Ishikawa (cell line): ENCODE data around the gene DGKQ.

ENCODE experiments used
- CEBPB ChIP-seq: IDR thresholded peaks from 2 replicates; pipeline ENCODE4 v1.6.1; 2012
- CREB1 ChIP-seq: IDR thresholded peaks from 2 replicates; pipeline ENCODE4 v1.6.1; 2012; ENCODE audit warnings: low read depth
- EGR1 ChIP-seq: IDR thresholded peaks from 2 replicates; pipeline ENCODE4 v1.6.1; 2012
- EP300 ChIP-seq: IDR thresholded peaks from 2 replicates; pipeline ENCODE4 v1.6.1; 2012; ENCODE audit warnings: borderline replicate concordance
- FOXM1 ChIP-seq: IDR thresholded peaks from 2 replicates; pipeline ENCODE4 v1.6.1; 2012; ENCODE audit warnings: low read depth, borderline replicate concordance
- NFIC ChIP-seq: IDR thresholded peaks from 2 replicates; pipeline ENCODE4 v1.6.1; 2012
- RAD21 ChIP-seq: IDR thresholded peaks from 2 replicates; pipeline ENCODE4 v1.6.1; 2012; ENCODE audit warnings: low read depth
- TAF1 ChIP-seq: IDR thresholded peaks from 2 replicates; pipeline ENCODE4 v1.6.1; 2012; ENCODE audit warnings: low read depth, mild to moderate bottlenecking
- TCF12 ChIP-seq: IDR thresholded peaks from 2 replicates; pipeline ENCODE4 v1.6.1; 2012; ENCODE audit warnings: low read depth
- TEAD4 ChIP-seq: IDR thresholded peaks from 2 replicates; pipeline ENCODE4 v1.6.1; 2012
- YY1 ChIP-seq: IDR thresholded peaks from 2 replicates; pipeline ENCODE4 v1.6.1; 2012; ENCODE audit warnings: low read depth
- ZBTB7A ChIP-seq: IDR thresholded peaks from 2 replicates; pipeline ENCODE4 v1.6.1; 2012; ENCODE audit warnings: low read depth
- TF ChIP-seq, protein P1 (sequence below): IDR thresholded peaks from 2 replicates; pipeline ENCODE4 v1.6.1; 2012
- TF ChIP-seq, protein P2 (sequence below): IDR thresholded peaks from 2 replicates; pipeline ENCODE4 v1.6.1; 2012
- TF ChIP-seq, protein P3 (sequence below): IDR thresholded peaks from 2 replicates; pipeline ENCODE4 v1.6.1; 2012; ENCODE audit warnings: low read depth, mild to moderate bottlenecking

Gene DGKQ

DNA sequence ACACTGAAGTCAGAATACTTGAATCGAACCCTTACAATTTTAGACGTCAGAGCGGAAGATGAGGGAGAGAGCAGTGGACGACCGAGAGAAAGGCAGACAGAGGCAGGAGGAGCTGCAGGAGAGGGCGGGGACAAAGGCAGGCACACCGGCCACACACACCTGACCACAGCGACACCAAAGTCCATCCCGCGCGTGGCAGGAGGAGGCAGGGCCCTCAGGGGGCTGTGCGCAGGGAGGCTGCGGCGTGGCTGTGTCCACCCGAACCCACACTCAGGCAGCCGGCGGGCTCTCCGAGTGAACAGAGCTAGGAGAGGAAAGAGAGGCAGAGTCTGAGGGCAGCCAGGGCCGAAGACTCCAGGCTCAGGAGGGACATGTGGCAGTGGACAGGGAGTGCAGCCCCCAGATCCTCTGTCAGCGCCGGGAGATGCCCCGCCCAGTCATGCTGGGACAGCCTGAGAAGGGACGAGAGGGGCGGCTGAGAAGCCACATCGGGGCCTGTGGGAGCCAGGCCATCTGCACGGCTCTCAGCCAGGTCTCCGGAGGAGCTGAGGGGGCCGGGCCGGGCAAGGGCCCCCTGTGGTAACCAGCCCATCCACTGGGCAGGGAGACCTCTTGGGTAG lies 61.4 kb downstream of the DGKQ start:
- TF ChIP-seq EP300, result no peak
- TF ChIP-seq CREB1, result no peak
- no peak for TF ChIP-seq RAD21
- no peak for TF ChIP-seq ZBTB7A
- TF ChIP-seq TEAD4, result no peak
- no peak for TF ChIP-seq YY1
- TF ChIP-seq NFIC, result no peak
- TF ChIP-seq, protein P1, sequence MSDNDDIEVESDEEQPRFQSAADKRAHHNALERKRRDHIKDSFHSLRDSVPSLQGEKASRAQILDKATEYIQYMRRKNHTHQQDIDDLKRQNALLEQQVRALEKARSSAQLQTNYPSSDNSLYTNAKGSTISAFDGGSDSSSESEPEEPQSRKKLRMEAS, result no peak
- TF ChIP-seq TAF1, result no peak
- TF ChIP-seq TCF12, result no peak
- TF ChIP-seq EGR1, result no peak
- TF ChIP-seq CEBPB, result no peak

DNA sequence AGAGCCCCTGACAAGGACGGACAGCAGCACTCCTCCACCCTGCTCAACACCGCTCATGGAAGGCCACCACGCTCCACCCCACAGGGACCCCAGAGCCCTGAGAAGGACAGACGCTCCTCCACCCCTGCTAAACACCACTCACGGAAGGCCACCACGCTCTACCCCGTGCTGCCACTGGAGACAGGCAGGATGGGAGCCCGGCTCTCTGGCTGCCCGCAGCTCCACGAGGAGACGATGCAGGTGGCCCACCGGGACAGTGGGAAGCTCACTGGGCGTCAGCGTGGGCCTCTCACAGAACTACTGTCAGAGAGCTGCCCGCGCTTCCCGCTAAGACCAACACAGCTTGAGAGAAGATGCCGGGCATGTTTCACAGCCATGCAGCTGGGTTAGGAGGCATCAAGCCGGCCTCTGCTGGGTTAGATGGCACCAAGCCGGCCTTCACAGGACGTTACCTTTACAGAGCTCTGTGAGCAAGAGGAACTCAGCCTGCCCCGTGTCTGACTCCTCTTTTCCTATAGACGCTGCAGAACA lies 62.1 kb downstream of the DGKQ start:
- TF ChIP-seq CREB1, result no peak
- no peak for TF ChIP-seq ZBTB7A
- TF ChIP-seq, protein P1, result no peak
- TF ChIP-seq TEAD4, result no peak
- TF ChIP-seq TAF1, result no peak
- TF ChIP-seq, protein P2, sequence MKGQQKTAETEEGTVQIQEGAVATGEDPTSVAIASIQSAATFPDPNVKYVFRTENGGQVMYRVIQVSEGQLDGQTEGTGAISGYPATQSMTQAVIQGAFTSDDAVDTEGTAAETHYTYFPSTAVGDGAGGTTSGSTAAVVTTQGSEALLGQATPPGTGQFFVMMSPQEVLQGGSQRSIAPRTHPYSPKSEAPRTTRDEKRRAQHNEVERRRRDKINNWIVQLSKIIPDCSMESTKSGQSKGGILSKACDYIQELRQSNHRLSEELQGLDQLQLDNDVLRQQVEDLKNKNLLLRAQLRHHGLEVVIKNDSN, result no peak
- TF ChIP-seq RAD21, result no peak

DNA sequence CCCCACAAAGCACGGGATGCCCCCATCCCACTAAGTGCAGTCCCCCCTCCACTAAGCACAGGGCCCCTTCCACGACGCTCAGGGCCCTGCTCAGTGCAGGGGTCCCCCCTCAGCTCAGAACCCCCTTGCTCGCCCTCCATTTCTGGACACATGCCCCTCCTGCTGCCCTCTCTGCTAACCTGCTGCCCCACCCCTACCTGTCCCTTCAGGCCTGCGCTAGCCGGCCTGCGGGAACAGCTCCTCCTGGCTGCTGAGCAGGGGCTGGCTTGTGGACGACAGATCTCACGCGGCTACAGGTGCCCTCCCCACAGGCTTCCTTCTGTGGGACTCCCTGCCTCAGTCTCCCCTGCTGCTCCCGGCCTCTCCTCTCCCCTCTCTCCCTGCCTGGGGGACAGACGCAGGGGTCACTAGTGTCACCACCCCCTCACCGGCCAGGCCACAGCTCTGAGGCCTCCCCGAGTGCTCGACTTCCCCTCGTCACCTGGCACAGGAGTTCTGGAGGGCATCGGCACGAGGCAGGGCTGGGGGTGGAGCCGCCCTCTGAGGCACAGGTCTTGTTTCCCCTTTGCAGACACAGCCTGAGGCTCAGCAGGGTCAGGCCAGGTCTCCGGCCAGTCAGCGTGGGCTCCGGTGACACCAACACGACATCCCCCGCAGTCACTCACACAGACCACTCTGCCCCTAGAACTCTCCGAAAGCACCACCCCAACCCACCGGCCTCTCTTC lies 62.8 kb downstream of the DGKQ start:
- TF ChIP-seq TEAD4 (no peak), YY1 (no peak), NFIC (no peak), RAD21 (no peak), EGR1 (no peak), EP300 (no peak), FOXM1 (no peak), ZBTB7A (no peak), CEBPB (no peak), CREB1 (no peak), TAF1 (no peak), TCF12 (no peak)
- TF ChIP-seq, protein P2, result no peak
- TF ChIP-seq, protein P1, result no peak
- TF ChIP-seq, protein P3, sequence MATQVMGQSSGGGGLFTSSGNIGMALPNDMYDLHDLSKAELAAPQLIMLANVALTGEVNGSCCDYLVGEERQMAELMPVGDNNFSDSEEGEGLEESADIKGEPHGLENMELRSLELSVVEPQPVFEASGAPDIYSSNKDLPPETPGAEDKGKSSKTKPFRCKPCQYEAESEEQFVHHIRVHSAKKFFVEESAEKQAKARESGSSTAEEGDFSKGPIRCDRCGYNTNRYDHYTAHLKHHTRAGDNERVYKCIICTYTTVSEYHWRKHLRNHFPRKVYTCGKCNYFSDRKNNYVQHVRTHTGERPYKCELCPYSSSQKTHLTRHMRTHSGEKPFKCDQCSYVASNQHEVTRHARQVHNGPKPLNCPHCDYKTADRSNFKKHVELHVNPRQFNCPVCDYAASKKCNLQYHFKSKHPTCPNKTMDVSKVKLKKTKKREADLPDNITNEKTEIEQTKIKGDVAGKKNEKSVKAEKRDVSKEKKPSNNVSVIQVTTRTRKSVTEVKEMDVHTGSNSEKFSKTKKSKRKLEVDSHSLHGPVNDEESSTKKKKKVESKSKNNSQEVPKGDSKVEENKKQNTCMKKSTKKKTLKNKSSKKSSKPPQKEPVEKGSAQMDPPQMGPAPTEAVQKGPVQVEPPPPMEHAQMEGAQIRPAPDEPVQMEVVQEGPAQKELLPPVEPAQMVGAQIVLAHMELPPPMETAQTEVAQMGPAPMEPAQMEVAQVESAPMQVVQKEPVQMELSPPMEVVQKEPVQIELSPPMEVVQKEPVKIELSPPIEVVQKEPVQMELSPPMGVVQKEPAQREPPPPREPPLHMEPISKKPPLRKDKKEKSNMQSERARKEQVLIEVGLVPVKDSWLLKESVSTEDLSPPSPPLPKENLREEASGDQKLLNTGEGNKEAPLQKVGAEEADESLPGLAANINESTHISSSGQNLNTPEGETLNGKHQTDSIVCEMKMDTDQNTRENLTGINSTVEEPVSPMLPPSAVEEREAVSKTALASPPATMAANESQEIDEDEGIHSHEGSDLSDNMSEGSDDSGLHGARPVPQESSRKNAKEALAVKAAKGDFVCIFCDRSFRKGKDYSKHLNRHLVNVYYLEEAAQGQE, result no peak

DNA sequence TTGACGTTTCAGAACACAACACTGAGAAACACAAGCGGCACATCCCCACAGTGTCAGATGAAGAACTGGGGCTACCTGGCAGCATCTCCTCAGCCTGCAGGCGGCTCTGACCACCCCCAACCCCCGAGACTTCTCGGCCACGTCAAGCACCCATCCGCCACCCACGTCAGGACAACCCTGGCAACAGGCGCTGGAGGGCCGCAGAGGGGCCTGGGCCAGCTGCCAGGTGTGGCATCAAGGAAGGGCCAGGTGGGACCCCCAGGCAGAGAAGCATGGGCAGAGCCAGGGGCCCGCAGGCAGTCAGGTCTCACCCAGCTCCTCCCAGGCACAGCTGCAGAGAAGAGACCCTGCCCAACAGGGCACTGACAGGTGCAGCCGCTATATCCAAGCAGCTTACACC lies 63.5 kb downstream of the DGKQ start:
- TF ChIP-seq EP300, result no peak
- no peak for TF ChIP-seq CEBPB
- no peak for TF ChIP-seq FOXM1
- no peak for TF ChIP-seq TAF1
- TF ChIP-seq, protein P1, result no peak
- no peak for TF ChIP-seq TCF12
- TF ChIP-seq ZBTB7A, result no peak
- TF ChIP-seq, protein P2, result no peak
- no peak for TF ChIP-seq EGR1

DNA sequence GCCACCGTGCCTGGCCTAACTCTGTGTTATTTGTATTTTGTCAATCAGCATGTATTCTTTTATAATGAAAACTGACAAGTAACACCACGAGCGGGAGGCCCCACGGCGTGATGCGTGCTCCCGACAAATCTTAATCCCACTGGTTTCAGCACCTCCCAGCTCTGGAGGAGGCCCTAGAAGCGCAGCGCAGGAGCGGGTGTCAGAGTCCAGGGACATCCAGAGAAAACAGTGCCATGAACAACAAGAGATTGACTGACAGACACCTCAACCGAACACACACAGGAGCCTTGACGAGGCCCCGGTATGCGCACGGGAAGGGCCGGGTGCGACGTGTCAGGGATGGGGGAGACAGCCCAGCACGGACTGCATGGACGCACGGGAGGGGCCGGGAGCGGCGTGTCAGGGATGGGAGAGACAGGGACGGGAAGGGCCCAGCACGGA lies 64.2 kb downstream of the DGKQ start:
- TF ChIP-seq CREB1 (no peak), FOXM1 (no peak), EP300 (no peak), RAD21 (no peak), ZBTB7A (no peak), YY1 (no peak), CEBPB (no peak), TEAD4 (no peak), NFIC (no peak), TCF12 (no peak), EGR1 (no peak), TAF1 (no peak)
- TF ChIP-seq, protein P3, result no peak
- TF ChIP-seq, protein P2, result no peak
- TF ChIP-seq, protein P1, result no peak
